Measurements from ENCODE around the gene DOCK1.

DOCK1 gene

GRCh38 chr10:127133672-127134500 lies 228.7 kb downstream of the DOCK1 start:
- DNase-seq (ENCODE audit: low read depth, low spot score): no peak
- no peak for TF ChIP-seq CTCF (IDR thresholded peaks at IDR 0.05; ENCODE audit: low read depth, low read length)
- in situ Hi-C loops (cut with HindIII; ENCODE audit: low sequenced_read_pairs): no loop called here
- no peak overlapping the region for H3K4me3 ChIP-seq (ENCODE audit: low read depth, low read length)

- TF ChIP-seq CTCF (IDR thresholded peaks at IDR 0.05; ENCODE audit: low read depth, low read length): no peak
- in situ Hi-C loops (cut with HindIII; ENCODE audit: low sequenced_read_pairs): no loop called here
These were observed 230.8 kb downstream of the DOCK1 start for GRCh38 chr10:127135844-127136577.

GRCh38 chr10:127137391-127137790 lies 232.2 kb downstream of the DOCK1 start:
- H3K4me3 ChIP-seq (ENCODE audit: low read depth, low read length): no peak overlapping the region
- in situ Hi-C loops (cut with HindIII; ENCODE audit: low sequenced_read_pairs): no loop called here
- no peak for DNase-seq (ENCODE audit: low read depth, low spot score)
- TF ChIP-seq CTCF (IDR thresholded peaks at IDR 0.05; ENCODE audit: low read depth, low read length): no peak

More at GRCh38 chr10:127135844-127136577, 230.8 kb downstream of the DOCK1 start:
- no peak overlapping the region for H3K4me3 ChIP-seq (ENCODE audit: low read depth, low read length)
- no peak for DNase-seq (ENCODE audit: low read depth, low spot score)

GRCh38 chr10:127142136-127142535 lies 236.9 kb downstream of the DOCK1 start:
- in situ Hi-C loops (cut with HindIII; ENCODE audit: low sequenced_read_pairs): no loop called here
- no peak for TF ChIP-seq CTCF (IDR thresholded peaks at IDR 0.05; ENCODE audit: low read depth, low read length)
- DNase-seq (ENCODE audit: low read depth, low spot score): no peak
- no peak overlapping the region for H3K4me3 ChIP-seq (ENCODE audit: low read depth, low read length)

GRCh38 chr10:127142856-127143255 lies 237.6 kb downstream of the DOCK1 start:
- in situ Hi-C loops (cut with HindIII; ENCODE audit: low sequenced_read_pairs): no loop called here
- TF ChIP-seq CTCF (IDR thresholded peaks at IDR 0.05; ENCODE audit: low read depth, low read length): no peak
- no peak overlapping the region for H3K4me3 ChIP-seq (ENCODE audit: low read depth, low read length)
- DNase-seq (ENCODE audit: low read depth, low spot score): no peak

GRCh38 chr10:127145173-127145572 lies 239.9 kb downstream of the DOCK1 start:
- in situ Hi-C loops (cut with HindIII; ENCODE audit: low sequenced_read_pairs): no loop called here

More at GRCh38 chr10:127145173-127145572, 239.9 kb downstream of the DOCK1 start:
- DNase-seq (ENCODE audit: low read depth, low spot score): peak; percentile 37
- no peak for TF ChIP-seq CTCF (IDR thresholded peaks at IDR 0.05; ENCODE audit: low read depth, low read length)
- H3K4me3 ChIP-seq (ENCODE audit: low read depth, low read length): no peak overlapping the region
